HUDEP-2 (cell line): Measurements from ENCODE around the gene ZNF823.
A peak's percentile ranks its signal among the peaks of the same experiment; 100 is the strongest.
"Not testable (repeated sequence)": the region's sequence is repeated elsewhere in the genome, so short reads cannot be mapped to it uniquely, and the experiment has no call there.

Experiments used
- DNase-seq, 76 experiments: peaks; one replicate each; lab custom pipeline; 2025; ENCODE audit not compliant: unreplicated experiment in 76 of 76; lab: John Stamatoyannopoulos, UW

ZNF823 gene

DNA sequence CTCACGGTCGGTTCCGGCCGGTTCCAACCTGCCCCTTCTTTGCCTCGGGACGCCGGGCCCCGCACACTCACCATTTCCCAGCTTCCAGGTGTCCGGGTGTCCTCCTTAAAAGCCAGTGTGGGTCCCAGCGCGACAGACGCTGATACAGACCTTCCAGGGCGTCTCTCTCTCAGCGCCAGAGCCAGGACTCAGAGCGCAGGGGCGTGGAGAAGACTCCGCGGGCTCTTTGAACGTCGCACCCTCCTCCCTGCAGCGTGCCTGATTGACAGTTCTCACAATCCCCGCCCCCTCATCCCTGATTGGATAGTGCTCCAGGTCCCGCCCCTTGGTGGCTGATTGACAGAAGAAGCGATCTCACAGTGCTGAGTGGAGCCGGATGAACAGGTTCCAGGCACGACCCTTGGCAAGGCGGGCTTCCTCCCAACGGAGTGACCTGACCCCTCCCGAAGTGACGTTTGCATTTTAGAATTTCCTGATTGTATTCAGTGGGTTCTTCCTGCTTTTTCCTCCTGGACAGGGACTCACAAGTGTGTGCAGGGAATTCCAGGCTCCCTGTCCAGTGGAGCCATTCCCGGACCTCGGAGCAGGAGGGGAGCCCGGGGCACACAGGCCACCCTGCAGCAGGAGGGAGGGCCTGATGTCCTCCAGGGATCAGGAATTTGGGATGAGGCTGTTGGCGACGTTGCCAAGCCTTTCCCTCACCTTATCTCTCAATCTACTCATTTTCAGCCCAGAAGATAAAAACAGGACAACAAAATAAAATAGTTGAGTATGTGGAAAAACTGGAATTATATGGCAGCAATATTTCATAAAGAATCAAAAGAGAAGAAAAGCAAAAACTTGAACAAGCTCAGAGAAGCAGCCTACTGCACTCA is at the start of gene ZNF823:
Gene ZNF823, minus strand, starts transcription at position 201 of the 875 bp plus-strand sequence. Its CDS starts 127 bp downstream, at position 74.
- peak in 75 of 76 experiments; percentile 36 to 99 (median 91) for DNase-seq

DNA sequence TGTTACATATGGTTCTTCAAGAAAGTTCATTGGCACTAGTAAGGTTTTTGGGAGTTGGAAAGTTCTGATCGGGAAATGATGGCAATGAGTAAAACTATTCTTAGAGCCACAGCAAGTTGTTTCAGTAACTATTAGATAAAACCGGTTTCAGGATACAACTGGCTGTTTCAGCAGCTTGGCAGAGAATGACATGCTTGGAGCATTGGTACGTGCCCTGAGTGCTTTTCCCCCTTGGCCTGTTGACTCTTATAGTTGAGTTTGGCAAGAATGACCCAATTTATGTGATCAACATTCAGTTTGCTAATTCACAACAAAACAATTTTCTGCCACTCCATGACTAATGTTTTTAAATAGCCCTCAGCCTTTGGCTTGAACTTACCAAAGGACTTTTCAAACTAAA is 48.8 kb upstream of the ZNF823 start:
- no peak for DNase-seq

DNA sequence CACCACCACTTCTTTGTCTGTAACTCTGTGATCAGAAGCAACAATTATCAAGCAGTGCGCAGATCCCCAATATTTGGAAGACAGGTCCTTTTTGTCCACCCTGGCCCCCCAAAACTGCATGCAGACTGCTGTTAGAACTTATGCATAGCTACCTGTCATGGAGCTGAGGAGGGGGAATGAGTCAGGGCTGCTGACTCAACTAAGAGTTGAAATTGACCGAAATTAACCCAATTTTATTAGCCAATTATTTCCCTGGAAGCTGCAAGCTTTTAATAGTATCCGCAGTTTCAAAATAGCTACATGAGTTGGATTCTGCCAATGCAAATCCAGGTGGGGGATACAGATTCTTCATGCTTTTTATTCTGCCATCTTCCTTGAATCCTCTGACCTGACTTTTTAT is 45.6 kb upstream of the ZNF823 start:
- DNase-seq: no peak

DNA sequence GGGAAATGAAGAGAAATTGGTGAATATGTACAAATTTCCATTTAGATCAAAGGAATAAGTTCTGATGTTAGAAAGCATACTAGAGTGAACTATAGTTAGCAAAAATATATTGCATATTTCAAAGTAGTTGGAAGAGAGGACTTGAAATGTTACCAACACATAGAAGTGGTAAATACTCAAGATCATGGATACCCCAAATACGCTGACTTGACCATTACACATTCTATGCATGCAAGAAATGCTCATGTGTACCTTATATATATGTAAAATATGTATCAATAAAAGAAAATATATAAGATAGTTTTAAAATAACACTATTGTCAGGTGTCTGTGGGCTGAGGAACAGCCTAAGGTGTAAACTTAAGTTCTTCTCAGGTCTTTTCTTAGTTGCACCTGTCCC is 45.0 kb upstream of the ZNF823 start:
- no peak for DNase-seq

DNA sequence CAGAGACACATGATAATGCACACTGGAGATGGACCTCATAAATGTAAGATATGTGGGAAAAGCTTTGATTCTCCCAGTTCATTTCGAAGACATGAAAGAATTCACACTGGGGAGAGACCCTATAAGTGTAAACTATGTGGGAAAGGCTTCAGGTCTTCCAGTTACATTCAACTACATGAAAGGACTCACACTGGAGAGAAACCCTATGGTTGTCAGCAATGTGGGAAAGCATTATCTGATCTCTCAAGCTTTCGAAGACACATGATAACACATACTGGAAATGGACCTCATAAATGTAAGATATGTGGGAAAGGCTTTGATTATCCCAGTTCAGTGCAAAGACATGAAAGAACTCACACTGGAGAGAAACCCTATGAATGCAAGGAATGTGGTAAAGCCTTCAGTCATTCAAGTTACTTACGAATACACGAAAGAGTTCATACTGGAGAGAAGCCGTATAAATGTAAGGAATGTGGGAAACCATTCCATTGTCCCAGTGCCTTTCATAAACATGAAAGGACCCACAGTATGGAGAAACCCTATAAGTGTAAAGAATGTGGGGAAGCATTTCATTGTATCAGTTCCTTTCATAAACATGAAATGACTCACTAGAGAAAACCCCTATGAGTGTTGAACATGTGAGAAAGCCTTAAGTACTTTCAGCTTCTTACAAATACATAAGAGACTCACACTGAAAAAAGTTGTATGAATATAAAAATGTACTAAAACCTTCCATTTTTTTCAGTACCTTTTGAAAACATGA is 42.7 kb upstream of the ZNF823 start:
- no peak for DNase-seq

DNA sequence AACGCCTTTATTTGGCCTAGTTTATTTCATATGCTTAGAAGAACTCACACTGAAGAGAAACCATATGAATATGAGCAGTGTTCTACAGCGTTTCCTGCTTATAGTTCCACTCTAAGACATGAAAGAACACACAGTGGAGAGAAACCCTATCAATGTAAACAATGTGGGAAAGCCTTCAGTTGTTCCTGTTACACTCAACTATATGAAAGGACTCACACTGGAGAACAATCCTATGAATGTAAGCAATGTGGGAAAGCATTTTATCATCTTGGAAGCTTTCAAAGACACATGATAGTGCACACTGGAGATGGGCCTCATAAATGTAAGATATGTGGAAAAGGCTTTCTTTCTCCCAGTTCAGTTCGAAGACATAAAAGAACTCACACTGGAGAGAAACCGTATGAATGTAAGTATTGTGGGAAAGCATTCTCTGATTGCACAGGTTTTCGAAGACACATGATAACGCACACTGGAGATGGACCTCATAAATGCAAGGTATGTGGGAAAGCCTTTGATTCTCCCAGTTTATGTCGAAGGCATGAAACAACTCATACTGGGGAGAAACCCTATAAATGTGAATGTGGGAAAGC is 41.8 kb upstream of the ZNF823 start:
- no peak for DNase-seq

DNA sequence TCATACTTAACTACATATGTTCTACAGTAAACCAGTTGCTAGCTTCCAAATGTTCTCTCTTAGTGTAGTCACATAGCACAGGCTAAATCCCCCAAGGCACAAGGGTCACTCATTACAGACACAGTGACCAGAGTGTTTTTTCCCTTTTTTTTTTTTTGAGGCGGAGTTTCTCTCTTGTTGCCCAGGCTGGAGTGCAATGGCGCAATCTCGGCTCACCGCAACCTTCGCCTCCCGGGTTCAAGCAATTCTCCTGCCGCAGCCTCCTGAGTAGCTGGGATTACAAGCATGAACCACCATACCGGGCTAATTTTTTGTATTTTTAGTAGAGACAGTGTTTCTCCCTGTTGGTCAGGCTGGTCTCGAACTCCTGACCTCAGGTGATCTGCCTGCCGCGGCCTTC is 37.9 kb upstream of the ZNF823 start:
- not testable (repeated sequence) for DNase-seq

DNA sequence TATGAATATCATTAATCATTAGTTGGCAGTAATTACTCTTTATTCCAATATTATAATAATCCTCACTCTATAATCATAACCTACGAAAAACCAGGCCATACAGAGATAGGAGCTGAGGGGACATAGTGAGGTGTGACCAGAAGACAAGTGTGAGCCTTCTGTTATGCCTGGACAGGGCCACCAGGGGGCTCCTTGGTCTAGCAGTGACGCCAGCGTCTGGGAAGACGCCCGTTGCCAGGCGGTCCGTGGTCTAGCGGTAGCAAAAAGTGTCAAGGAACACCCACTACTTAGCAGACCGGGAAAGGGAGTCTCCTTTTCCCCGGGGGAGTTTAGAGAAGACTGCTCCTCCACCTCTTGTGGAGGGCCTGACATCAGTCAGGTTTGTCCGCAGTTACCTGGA is 32.8 kb upstream of the ZNF823 start:
- DNase-seq: not testable (repeated sequence)

DNA sequence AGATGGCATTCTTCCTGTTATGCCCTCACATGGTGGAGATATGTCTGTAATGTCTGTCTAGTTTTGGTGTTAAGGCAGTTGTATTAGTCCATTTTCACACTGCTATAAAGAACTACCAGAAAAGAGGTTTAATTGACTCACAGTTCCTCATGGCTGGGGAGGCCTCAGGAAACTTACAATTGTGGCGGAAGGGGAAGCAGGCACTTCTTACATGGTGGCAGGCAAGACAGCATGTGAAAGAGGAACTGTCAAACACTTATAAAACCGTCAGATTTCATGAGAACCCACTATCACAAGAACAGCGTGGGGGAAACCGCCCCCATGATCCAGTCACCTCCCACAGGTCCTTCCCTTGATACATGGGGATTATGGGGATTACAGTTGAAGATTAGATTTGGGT is 31.2 kb upstream of the ZNF823 start:
- DNase-seq: peak in 1 of 76 experiments; percentile 2

DNA sequence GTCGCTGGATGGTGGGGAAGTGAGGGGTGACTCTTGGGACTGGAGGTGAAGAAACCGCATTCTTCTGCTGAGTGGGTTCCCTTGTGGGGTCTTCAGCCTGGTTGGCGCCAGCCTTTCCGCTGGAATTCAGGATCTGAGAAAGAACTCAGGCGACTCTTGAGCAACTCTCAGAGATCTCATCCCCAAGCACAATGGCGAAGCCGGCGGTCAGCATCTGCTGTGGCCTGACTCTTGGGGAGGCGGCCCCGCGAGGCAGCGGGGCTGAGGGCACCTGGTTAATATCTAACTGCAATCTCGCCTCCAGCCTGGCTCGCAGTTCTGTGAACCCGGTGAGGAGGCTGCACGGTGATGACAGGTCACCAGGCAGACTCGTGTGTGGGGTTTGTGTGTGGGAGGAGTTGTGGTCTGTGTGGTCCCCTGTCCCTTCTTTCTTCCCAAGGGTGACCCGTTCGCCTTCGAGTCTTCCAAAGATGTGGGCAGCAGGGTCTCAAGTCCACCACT is 28.9 kb upstream of the ZNF823 start:
- peak in 9 of 76 experiments; percentile 5 to 48 (median 16) for DNase-seq

DNA sequence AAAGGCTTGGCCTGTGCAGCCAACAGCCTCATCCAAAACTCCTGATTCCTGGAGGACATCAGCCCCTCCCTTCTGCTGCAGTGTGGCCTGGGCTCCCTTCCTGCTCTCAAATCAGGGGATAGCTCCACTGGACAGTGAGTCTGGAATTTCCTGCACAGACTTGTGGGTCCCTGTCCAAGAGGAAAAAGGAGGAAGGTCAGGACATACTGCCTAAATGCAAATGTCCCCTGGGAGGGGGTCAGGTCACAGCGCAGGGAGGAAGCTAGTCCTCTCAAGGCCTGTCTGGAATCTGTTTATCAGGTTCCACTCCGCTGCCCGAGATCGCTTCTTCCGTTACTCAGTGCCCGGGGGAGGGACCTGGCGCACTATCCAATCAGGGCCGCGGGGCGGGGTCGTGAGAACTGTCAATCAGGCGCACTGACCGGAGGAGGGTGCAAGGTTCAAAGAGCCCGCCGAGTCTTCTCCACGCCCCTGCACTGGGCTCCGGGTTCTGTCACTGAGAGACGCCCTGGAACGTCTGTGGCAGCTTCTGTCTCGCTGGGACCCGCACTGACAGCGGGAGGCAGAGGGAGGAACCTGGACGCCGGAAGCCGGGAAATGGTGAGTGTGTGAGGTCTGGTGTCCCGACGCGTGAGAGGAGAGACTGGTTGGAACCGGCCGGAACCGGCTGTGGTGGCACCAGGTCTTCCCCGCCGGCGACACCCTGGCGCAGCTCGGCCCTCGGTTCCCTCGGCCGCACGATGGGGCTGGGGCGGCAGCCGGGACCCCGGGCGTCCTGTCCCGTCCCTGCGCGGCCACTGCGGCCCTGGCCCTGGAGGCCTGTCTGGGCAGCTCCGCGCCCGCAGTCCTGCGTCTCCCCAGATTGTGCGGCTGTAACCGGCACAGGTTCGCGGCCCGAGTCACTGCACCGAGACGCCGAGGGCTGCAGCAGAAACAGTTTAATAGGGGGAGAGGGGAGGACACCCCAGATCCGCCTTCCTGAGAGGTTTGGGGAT is 28.1 kb upstream of the ZNF823 start, which contains the start of gene ZNF441:
Gene ZNF441, plus strand, starts transcription at position 404 of the 995 bp plus-strand sequence. Its CDS starts 194 bp downstream, at position 598.
- peak in 72 of 76 experiments; percentile 11 to 98 (median 89) for DNase-seq

DNA sequence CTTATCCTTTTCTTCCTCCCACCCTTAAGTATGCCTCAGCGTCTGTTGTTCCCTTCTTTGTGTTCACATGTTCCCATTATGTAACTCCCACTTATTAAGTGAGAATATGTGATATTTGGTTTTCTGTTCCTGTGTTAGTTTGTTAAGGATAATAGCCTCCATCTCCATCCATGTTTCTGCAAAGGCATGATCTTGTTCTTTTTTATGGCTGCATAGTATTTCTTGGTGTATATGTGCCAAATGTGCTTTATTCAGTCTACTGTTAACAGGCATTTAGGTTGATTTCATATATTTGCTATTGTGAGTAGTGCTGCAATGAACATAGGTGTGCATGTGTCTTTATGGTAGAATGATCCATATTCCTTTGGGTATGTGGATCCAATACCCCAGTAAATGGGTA is 24.9 kb upstream of the ZNF823 start:
- DNase-seq: no peak

DNA sequence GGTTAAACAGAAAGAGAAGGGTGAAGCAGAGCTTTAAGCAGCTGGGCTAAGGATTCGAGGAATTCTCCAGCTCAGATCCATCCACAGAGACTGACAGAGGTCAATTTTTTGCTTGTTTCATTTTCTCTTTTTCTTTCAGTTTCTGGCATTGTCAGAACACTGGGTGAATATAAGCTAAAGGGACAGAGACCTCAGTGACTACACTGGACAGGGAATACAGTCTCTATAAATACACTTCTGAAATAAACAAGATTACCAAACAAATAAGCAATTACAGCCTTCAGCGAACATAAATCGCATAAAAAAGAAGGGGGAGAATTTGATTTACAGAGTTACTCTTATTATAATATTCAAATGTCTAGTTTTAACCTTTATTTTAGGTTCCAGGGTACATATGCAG is 24.4 kb upstream of the ZNF823 start:
- no peak for DNase-seq

DNA sequence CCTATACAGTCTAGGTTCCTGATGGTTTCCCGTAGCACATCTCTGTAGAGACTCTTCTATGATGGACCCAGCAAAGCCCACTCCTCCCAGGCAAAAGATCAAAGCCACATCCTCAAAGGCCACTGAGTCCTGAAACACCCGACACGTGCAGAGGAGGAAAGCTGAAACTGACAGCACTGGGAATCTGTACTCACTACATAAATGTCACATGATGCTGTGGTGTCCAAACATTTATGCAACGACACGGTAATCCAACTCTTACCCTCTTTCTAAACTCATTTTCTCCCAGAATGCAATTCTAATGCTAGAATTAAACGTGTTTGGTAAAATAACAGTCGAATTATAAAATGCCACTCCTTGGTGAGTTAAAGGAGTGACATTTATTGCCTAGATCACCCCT is 21.1 kb upstream of the ZNF823 start:
- no peak for DNase-seq

DNA sequence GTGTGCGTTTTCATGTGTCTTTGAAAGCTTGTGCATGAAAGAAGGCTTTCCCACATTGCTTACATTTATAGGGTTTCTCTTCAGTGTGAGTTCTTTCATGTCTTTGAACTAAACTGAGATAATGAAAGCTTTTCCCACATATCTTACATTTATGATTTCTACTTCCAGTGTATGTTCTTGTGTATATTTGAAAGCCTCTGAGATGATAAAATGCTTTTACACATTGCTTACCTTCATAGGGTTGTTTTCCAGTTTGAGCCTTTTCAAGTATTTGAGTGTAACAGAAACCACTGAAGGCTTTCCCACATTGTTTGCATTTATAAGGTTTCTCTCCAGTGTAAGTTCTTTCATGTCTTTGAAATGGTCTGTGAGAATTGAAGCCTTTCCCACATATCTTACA is 18.2 kb upstream of the ZNF823 start:
- DNase-seq: no peak

DNA sequence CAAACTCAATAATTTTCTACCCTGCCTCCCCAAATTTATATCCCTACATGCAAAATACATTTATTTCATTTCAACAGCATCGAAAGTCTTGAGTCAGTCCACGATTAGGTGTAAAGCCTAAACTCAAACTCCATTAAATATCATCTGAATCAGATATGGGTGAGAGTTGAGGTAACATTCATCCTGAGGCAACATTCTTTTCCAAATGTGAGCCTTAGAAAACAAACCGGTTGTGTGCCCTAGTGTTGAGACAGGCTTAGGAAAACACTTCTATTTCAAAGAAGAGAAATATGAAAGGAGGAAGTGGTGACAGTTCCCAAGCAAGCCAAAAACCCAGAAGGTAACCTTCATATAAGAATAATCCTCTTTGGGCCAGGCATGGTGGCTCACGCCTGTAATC is 15.9 kb upstream of the ZNF823 start:
- DNase-seq: no peak

DNA sequence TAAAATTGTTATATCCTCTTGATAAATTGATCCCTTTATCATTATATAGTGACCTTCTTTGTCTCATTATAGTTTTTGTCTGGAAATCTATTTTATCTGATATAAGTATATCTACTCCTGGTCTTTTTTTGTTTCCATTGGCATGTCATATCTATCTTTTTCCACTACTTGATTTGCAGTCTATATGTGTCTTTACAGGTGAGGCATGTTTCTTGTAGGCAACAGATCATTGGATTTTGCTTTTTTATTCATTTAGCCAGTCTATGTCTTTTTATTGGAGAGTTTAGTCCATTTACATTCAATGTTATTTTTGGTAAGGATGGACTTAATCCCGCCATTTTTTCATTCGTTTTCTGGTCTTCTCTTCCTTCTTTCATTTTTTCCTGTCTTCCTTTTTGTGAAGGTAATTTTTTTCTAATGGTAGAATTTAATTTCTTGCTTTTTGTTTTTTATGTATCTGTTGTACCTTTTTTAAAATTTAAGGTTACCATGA is 13.5 kb upstream of the ZNF823 start:
- DNase-seq: no peak

DNA sequence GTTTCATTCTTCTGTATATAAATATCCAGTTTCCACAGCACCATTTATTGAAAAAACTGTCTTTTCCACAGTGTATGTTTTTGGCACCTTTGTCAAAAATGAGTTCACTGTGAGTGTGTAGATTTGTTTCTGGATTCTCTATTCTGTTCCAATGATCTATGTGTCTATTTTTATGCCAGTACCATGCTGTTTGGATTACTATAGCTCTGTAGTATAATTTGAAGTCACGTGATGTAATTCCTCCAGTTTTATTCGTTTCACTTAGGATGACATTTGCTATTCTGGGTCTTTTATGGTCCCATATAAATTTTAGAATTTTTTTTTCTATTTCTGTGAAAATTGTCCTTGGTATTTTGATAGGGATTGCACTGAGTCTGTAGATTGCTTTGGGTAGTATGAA is 11.0 kb upstream of the ZNF823 start:
- no peak for DNase-seq

DNA sequence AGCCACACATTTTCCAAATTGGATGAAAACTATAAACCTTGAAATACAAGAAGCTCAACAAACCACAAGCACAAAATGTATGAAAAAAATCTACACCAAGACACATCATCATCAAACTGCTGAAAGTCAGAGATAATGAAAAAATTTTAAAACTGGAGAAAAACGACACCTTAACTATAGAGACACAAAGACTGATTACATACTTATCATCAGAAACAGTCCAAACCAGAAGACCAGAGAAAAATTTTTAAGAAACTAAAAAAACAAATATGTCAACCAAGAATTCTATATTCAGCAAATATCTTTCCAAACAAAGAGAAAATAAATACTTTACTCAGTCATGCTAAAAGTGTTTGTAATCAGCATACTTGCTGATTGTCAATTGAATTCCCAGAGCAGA is 8.5 kb upstream of the ZNF823 start:
- DNase-seq: no peak

DNA sequence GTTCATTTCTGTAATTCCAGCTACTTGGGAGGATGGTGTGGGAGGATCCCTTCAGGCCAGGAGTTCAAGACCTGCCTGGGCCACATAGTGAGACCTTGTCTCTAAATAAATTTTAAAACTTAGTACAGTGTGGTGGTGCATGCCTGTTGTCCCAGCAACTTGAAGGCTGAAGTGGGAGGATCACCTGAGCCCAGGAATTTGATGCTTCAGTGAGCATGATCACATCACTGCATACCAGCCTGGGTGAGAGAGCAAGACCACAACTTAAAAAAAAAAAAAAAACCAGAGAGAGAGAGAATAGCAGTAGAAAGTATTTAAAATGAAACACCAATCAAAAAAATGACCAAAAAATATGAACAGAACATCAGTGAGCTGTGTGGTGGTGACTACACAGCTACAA is 7.1 kb upstream of the ZNF823 start:
- no peak for DNase-seq
